ENCODE data around the gene ETS1.

The ETS1 gene

DNA sequence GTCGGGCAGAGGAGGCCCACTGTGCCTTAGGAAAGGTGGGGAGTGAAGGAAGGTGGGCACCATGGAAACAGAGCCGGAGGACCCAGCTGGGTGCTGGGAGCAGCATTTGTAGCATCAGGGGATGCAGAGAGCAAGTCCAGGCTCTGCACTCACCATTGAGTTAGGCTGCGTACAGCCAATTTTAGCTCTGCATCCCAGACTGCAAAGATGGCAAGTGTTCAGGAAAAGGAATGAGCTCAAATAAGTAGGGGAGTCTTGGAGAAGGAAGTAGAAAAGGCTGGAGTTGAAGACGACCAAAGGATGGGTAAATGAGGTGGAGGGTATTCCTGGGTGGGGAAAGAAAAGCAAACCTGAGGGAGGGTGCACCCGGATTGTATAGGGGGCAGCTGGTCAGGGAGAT is 31.6 kb upstream of the ETS1 start:
- in situ Hi-C loops (cut with HindIII; ENCODE audit: low sequenced_read_pairs): no loop called here
- DNase-seq (ENCODE audit: low read depth, low spot score): no peak
- no peak overlapping the region for H3K4me3 ChIP-seq (ENCODE audit: low read depth, low read length)
- TF ChIP-seq, protein P1, sequence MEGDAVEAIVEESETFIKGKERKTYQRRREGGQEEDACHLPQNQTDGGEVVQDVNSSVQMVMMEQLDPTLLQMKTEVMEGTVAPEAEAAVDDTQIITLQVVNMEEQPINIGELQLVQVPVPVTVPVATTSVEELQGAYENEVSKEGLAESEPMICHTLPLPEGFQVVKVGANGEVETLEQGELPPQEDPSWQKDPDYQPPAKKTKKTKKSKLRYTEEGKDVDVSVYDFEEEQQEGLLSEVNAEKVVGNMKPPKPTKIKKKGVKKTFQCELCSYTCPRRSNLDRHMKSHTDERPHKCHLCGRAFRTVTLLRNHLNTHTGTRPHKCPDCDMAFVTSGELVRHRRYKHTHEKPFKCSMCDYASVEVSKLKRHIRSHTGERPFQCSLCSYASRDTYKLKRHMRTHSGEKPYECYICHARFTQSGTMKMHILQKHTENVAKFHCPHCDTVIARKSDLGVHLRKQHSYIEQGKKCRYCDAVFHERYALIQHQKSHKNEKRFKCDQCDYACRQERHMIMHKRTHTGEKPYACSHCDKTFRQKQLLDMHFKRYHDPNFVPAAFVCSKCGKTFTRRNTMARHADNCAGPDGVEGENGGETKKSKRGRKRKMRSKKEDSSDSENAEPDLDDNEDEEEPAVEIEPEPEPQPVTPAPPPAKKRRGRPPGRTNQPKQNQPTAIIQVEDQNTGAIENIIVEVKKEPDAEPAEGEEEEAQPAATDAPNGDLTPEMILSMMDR (IDR thresholded peaks at IDR 0.05; ENCODE audit: low read depth, low read length): no peak

DNA sequence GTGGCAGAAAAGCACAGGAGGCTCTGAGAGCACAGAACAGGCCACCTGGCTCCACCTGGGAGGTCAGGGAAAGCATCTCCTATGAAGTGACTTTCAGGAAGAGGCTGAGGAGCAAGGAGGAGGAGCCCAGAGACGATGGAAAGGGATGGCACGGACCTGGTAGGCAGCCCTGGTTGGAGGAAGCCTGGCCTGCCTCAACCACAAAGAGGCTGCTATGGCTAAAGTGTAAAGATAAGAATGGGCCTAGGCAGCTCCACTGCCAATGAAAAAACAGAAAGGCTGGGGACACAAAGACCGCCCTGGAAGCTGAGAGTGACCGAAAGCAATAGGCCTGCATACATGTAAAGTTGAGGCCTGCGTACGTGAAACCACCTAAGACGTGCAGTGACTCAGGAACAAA is 31.2 kb upstream of the ETS1 start:
- H3K4me3 ChIP-seq (ENCODE audit: low read depth, low read length): no peak overlapping the region
- in situ Hi-C loops (cut with HindIII; ENCODE audit: low sequenced_read_pairs): no loop called here

DNA sequence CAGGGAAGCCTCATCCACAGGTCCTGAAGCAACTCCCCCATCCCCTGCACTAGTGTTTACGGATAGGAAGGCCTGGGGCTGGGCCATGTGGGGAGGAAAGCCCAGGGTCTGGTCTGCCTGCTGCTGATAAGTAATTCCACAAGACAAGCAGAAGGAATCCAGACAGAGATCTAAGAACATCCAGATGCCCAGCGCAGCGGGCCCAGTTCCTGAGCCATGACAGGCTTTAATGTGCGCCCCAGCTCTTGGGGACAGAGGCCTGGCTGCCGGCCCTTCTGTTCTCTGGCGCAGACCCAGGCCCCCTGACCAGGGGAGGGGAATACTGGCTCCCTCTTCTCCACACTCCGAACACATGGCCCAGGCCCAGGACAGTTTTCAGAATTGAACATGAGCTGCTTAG is 28.8 kb upstream of the ETS1 start:
- H3K4me3 ChIP-seq (ENCODE audit: low read depth, low read length): no peak overlapping the region
- in situ Hi-C loops (cut with HindIII; ENCODE audit: low sequenced_read_pairs): no loop called here
- DNase-seq (ENCODE audit: low read depth, low spot score): no peak
- TF ChIP-seq, protein P1 (IDR thresholded peaks at IDR 0.05; ENCODE audit: low read depth, low read length): no peak

More for the DNA sequence above, 31.2 kb upstream of the ETS1 start:
- TF ChIP-seq, protein P1 (IDR thresholded peaks at IDR 0.05; ENCODE audit: low read depth, low read length): no peak
- DNase-seq (ENCODE audit: low read depth, low spot score): no peak

DNA sequence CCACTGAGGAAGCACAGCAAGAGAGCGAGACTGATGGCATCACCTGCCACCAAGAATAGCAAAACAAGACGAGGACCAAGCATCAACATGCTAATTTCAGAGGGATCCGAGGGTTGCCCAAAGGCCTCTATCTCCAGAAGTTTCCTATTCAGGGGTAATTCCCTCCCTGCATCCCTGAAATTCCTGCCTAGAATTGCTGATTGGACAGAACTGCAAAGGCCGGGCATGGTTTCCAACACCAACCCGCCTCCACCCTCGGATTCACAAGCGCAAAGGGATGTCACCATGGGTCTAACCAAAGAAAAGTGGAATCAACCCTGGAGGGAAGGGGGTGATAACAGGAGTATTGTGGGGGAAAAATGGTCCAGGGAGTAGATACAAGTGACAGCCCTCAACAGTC is 28.3 kb upstream of the ETS1 start:
- DNase-seq (ENCODE audit: low read depth, low spot score): no peak
- TF ChIP-seq, protein P1 (IDR thresholded peaks at IDR 0.05; ENCODE audit: low read depth, low read length): no peak
- no peak overlapping the region for H3K4me3 ChIP-seq (ENCODE audit: low read depth, low read length)
- in situ Hi-C loops (cut with HindIII; ENCODE audit: low sequenced_read_pairs): no loop called here

DNA sequence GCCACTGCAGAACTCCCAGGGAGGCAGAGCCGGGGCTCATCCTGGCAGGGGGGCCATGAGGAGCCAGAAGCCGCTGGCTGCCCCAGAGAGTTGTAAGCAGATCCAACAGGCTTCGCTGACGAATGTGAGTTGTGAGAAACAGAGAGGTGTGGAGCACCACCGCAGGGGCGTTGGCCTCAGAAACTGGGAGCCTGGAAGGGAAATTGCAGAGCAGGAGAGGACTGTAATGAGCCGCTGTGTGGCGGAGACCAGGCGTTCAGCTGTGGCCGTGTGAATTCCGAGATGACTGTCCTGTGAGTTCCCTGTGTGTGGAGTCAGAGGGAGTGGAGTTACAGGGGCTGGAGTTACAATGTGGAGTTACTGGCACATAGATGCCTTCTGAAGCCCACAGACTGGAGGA is 27.7 kb upstream of the ETS1 start:
- in situ Hi-C loops (cut with HindIII; ENCODE audit: low sequenced_read_pairs): no loop called here
- DNase-seq (ENCODE audit: low read depth, low spot score): no peak
- TF ChIP-seq, protein P1 (IDR thresholded peaks at IDR 0.05; ENCODE audit: low read depth, low read length): no peak
- no peak overlapping the region for H3K4me3 ChIP-seq (ENCODE audit: low read depth, low read length)

DNA sequence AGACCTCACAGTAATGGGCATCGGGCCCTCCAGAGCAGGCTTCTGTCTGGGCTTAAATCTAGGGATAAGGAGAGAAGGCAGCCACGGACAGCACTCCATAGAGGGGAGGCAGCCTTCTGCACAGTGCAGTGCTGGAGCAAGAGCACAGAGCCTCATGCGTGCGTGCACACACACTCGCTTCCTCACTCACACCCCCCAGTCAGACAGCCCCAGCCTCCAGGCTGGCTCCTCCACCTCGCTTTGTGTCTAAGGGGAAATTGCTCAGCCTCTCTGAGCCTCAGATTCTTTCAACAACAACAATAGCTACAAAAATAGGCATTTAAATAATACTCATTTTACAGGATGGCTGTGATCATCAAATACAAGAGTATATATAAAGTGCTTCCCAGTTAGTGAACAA is 26.7 kb upstream of the ETS1 start:
- DNase-seq (ENCODE audit: low read depth, low spot score): no peak
- H3K4me3 ChIP-seq (ENCODE audit: low read depth, low read length): no peak overlapping the region
- TF ChIP-seq, protein P1 (IDR thresholded peaks at IDR 0.05; ENCODE audit: low read depth, low read length): no peak
- in situ Hi-C loops (cut with HindIII; ENCODE audit: low sequenced_read_pairs): no loop called here

Data from astrocyte of the spinal cord (primary cell).